ENCODE measurements around the gene IRF4. TPM values are rescaled to one million over a fixed set of nuclear protein-coding genes. Genes with fewer than 3 reads are reported as not detected.

Gene IRF4
- total and polyA plus RNA-seq, 2 experiments from 2014 or later, result 1.3 to 1.9 TPM

GRCh38 chr6:357791-358341 lies 33.7 kb upstream of the IRF4 start:
- peaks cover 5% of the 10 kb centered on the region; the same call in 2 of the 3 replicates for H3K4me1 Mint-ChIP-seq
- H3K27ac ChIP-seq (ENCODE audit: low read depth), result no peak overlapping the region
- H3K4me2 ChIP-seq, result no peak overlapping the region
- no peak for ATAC-seq
- H3K4me3 Mint-ChIP-seq, result no peak overlapping the region
- no peaks in the 10 kb centered on the region for H3F3A ChIP-seq (replicated peaks; ENCODE audit: low read depth)
- no peaks in the 10 kb centered on the region for H3K27me3 ChIP-seq (ENCODE audit: insufficient read depth)
- H3K9me2 ChIP-seq (ENCODE audit: insufficient read depth), result 0 out of 2 replicates have a peak, but pooled peaks cover 1% of the 10 kb centered on the region
- H2AFZ ChIP-seq, result no peak overlapping the region
- H4K20me1 ChIP-seq (replicated peaks; ENCODE audit: insufficient read depth), result no peaks in the 10 kb centered on the region; the same call in 1 of the 2 replicates
- no peaks in the 10 kb centered on the region for H3K79me2 ChIP-seq (replicated peaks; ENCODE audit: insufficient read depth)
- H3K27ac Mint-ChIP-seq, result no peak overlapping the region
- peaks cover 7% of the 10 kb centered on the region; the same call in 1 of the 2 replicates for H3K36me3 ChIP-seq (ENCODE audit: insufficient read depth)
- H3K9me3 Mint-ChIP-seq, result peaks cover 99% of the 10 kb centered on the region
- no peaks in the 10 kb centered on the region for H3K4me1 ChIP-seq (ENCODE audit: insufficient read depth)
- DNase-seq (ENCODE audit: low spot score), result no peak
- TF ChIP-seq POLR2AphosphoS5 (IDR thresholded peaks at IDR 0.05; ENCODE audit: low read depth), result no peak
- no peak for TF ChIP-seq JUNB (IDR thresholded peaks at IDR 0.05; ENCODE audit: unreplicated experiment)
- TF ChIP-seq ZNF331 (CRISPR knock-in tag; IDR thresholded peaks at IDR 0.05; ENCODE audit: low read depth), result no peak
- TF ChIP-seq STAT1 (IDR thresholded peaks at IDR 0.05; ENCODE audit: unreplicated experiment), result no peak
- TF ChIP-seq, protein P1, sequence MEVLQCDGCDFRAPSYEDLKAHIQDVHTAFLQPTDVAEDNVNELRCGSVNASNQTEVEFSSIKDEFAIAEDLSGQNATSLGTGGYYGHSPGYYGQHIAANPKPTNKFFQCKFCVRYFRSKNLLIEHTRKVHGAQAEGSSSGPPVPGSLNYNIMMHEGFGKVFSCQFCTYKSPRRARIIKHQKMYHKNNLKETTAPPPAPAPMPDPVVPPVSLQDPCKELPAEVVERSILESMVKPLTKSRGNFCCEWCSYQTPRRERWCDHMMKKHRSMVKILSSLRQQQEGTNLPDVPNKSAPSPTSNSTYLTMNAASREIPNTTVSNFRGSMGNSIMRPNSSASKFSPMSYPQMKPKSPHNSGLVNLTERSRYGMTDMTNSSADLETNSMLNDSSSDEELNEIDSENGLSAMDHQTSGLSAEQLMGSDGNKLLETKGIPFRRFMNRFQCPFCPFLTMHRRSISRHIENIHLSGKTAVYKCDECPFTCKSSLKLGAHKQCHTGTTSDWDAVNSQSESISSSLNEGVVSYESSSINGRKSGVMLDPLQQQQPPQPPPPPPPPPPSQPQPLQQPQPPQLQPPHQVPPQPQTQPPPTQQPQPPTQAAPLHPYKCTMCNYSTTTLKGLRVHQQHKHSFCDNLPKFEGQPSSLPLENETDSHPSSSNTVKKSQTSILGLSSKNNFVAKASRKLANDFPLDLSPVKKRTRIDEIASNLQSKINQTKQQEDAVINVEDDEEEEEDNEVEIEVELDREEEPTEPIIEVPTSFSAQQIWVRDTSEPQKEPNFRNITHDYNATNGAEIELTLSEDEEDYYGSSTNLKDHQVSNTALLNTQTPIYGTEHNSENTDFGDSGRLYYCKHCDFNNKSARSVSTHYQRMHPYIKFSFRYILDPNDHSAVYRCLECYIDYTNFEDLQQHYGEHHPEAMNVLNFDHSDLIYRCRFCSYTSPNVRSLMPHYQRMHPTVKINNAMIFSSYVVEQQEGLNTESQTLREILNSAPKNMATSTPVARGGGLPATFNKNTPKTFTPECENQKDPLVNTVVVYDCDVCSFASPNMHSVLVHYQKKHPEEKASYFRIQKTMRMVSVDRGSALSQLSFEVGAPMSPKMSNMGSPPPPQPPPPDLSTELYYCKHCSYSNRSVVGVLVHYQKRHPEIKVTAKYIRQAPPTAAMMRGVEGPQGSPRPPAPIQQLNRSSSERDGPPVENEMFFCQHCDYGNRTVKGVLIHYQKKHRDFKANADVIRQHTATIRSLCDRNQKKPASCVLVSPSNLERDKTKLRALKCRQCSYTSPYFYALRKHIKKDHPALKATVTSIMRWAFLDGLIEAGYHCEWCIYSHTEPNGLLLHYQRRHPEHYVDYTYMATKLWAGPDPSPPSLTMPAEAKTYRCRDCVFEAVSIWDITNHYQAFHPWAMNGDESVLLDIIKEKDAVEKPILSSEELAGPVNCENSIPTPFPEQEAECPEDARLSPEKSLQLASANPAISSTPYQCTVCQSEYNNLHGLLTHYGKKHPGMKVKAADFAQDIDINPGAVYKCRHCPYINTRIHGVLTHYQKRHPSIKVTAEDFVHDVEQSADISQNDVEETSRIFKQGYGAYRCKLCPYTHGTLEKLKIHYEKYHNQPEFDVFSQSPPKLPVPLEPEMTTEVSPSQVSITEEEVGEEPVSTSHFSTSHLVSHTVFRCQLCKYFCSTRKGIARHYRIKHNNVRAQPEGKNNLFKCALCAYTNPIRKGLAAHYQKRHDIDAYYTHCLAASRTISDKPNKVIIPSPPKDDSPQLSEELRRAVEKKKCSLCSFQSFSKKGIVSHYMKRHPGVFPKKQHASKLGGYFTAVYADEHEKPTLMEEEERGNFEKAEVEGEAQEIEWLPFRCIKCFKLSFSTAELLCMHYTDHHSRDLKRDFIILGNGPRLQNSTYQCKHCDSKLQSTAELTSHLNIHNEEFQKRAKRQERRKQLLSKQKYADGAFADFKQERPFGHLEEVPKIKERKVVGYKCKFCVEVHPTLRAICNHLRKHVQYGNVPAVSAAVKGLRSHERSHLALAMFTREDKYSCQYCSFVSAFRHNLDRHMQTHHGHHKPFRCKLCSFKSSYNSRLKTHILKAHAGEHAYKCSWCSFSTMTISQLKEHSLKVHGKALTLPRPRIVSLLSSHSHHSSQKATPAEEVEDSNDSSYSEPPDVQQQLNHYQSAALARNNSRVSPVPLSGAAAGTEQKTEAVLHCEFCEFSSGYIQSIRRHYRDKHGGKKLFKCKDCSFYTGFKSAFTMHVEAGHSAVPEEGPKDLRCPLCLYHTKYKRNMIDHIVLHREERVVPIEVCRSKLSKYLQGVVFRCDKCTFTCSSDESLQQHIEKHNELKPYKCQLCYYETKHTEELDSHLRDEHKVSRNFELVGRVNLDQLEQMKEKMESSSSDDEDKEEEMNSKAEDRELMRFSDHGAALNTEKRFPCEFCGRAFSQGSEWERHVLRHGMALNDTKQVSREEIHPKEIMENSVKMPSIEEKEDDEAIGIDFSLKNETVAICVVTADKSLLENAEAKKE (CRISPR knock-in tag; IDR thresholded peaks at IDR 0.05), result no peak
- TF ChIP-seq EZH2 (IDR thresholded peaks at IDR 0.05; ENCODE audit: low read depth, unreplicated experiment), result no peak
- no peak for TF ChIP-seq CREB1 (CRISPR knock-in tag; IDR thresholded peaks at IDR 0.05; ENCODE audit: low read depth)
- TF ChIP-seq, protein P2, sequence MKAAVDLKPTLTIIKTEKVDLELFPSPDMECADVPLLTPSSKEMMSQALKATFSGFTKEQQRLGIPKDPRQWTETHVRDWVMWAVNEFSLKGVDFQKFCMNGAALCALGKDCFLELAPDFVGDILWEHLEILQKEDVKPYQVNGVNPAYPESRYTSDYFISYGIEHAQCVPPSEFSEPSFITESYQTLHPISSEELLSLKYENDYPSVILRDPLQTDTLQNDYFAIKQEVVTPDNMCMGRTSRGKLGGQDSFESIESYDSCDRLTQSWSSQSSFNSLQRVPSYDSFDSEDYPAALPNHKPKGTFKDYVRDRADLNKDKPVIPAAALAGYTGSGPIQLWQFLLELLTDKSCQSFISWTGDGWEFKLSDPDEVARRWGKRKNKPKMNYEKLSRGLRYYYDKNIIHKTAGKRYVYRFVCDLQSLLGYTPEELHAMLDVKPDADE (IDR thresholded peaks at IDR 0.05), result no peak
- TF ChIP-seq ZNF114 (CRISPR knock-in tag; IDR thresholded peaks at IDR 0.05), result no peak
- TF ChIP-seq EZH2phosphoT487 (IDR thresholded peaks at IDR 0.05; ENCODE audit: unreplicated experiment), result no peak
- TF ChIP-seq, protein P3, sequence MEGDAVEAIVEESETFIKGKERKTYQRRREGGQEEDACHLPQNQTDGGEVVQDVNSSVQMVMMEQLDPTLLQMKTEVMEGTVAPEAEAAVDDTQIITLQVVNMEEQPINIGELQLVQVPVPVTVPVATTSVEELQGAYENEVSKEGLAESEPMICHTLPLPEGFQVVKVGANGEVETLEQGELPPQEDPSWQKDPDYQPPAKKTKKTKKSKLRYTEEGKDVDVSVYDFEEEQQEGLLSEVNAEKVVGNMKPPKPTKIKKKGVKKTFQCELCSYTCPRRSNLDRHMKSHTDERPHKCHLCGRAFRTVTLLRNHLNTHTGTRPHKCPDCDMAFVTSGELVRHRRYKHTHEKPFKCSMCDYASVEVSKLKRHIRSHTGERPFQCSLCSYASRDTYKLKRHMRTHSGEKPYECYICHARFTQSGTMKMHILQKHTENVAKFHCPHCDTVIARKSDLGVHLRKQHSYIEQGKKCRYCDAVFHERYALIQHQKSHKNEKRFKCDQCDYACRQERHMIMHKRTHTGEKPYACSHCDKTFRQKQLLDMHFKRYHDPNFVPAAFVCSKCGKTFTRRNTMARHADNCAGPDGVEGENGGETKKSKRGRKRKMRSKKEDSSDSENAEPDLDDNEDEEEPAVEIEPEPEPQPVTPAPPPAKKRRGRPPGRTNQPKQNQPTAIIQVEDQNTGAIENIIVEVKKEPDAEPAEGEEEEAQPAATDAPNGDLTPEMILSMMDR (conservative IDR thresholded peaks at IDR 0.05; ENCODE audit: low read depth in 2 of 2), result no peak
- TF ChIP-seq, protein P4, sequence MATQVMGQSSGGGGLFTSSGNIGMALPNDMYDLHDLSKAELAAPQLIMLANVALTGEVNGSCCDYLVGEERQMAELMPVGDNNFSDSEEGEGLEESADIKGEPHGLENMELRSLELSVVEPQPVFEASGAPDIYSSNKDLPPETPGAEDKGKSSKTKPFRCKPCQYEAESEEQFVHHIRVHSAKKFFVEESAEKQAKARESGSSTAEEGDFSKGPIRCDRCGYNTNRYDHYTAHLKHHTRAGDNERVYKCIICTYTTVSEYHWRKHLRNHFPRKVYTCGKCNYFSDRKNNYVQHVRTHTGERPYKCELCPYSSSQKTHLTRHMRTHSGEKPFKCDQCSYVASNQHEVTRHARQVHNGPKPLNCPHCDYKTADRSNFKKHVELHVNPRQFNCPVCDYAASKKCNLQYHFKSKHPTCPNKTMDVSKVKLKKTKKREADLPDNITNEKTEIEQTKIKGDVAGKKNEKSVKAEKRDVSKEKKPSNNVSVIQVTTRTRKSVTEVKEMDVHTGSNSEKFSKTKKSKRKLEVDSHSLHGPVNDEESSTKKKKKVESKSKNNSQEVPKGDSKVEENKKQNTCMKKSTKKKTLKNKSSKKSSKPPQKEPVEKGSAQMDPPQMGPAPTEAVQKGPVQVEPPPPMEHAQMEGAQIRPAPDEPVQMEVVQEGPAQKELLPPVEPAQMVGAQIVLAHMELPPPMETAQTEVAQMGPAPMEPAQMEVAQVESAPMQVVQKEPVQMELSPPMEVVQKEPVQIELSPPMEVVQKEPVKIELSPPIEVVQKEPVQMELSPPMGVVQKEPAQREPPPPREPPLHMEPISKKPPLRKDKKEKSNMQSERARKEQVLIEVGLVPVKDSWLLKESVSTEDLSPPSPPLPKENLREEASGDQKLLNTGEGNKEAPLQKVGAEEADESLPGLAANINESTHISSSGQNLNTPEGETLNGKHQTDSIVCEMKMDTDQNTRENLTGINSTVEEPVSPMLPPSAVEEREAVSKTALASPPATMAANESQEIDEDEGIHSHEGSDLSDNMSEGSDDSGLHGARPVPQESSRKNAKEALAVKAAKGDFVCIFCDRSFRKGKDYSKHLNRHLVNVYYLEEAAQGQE (IDR thresholded peaks at IDR 0.05; ENCODE audit: unreplicated experiment), result no peak
- TF ChIP-seq NANOG (IDR thresholded peaks at IDR 0.05; ENCODE audit: borderline replicate concordance), result no peak
- no peak overlapping the region for H3K4me3 ChIP-seq
- H3K27me3 Mint-ChIP-seq (ENCODE audit: insufficient read depth, low read depth, poor library complexity), result peaks cover 22% of the 10 kb centered on the region
- H3K36me3 Mint-ChIP-seq (ENCODE audit: low read depth), result peaks cover 36% of the 10 kb centered on the region

Data from GM23338 (cell line).